ENCODE measurements around the gene DUSP14. TPM values are rescaled to one million over a fixed set of nuclear protein-coding genes. Genes with fewer than 3 reads are reported as not detected.

DUSP14 gene
- total RNA-seq, 1 experiment from 2014 or later: 56.2 TPM

GRCh38 chr17:37463039-37463438 is 26.7 kb upstream of the DUSP14 start:
- POLR2A ChIA-PET (ENCODE audit: unreplicated experiment): no interaction called here
- H3K27ac ChIP-seq (ENCODE audit: low read length): no peak overlapping the region
- intact Hi-C loops (cut with micrococcal nuclease): no loop called here
- no peak overlapping the region for H3K4me2 ChIP-seq (ENCODE audit: low read length)
- ATAC-seq (no peak), DNase-seq (no peak)
- no peak for TF ChIP-seq CTCF (conservative IDR thresholded peaks at IDR 0.05; ENCODE audit: low read depth, low read length)
- no peak for TF ChIP-seq EZH2 (IDR thresholded peaks at IDR 0.05; ENCODE audit: low read length, unreplicated experiment)
- no peak for TF ChIP-seq EZH2phosphoT487 (IDR thresholded peaks at IDR 0.05; ENCODE audit: borderline replicate concordance, low read length)
- no TSS peak for BruUV-seq (replicated peaks)
- no peaks in the 10 kb centered on the region for H3F3A ChIP-seq (ENCODE audit: low read length, unreplicated experiment)
- CTCF ChIA-PET: no interaction called here
- H3K27me3 ChIP-seq (ENCODE audit: low read length): no peaks in the 10 kb centered on the region
- H3K9ac ChIP-seq (ENCODE audit: low read length): no peak overlapping the region
- no peak overlapping the region for H2AFZ ChIP-seq (ENCODE audit: low read length)
- no peaks in the 10 kb centered on the region for H3K9me3 ChIP-seq (ENCODE audit: low read length)
- H3K9me2 ChIP-seq (replicated peaks; ENCODE audit: low read length): no peaks in the 10 kb centered on the region
- H3K79me2 ChIP-seq (ENCODE audit: low read length): no peaks in the 10 kb centered on the region
- peaks cover 31% of the 10 kb centered on the region for H3K4me1 ChIP-seq (ENCODE audit: insufficient read depth, low read length)
- no peaks in the 10 kb centered on the region; the same call in 1 of the 2 replicates for H3K36me3 ChIP-seq (ENCODE audit: low read depth, low read length)
- H4K20me1 ChIP-seq (ENCODE audit: low read length): no peaks in the 10 kb centered on the region
- no peak overlapping the region for H3K4me3 ChIP-seq (ENCODE audit: low read length)

- ChIA-PET POLR2A (ENCODE audit: unreplicated experiment) (interaction anchor here (0.6 kb wide), 1 partner anchor 12 kb away, joined by 8 read pairs; no protein-coding TSS in a partner anchor), CTCF (no interaction called here)
- H3K9ac ChIP-seq (ENCODE audit: low read length): peak overlapping the region; percentile 26; the same call in 1 of the 2 replicates
- H3K27ac ChIP-seq (ENCODE audit: low read length): peak overlapping the region; percentile 68
- BruUV-seq (replicated peaks): no TSS peak
- no peak overlapping the region for H2AFZ ChIP-seq (ENCODE audit: low read length)
- H3K27me3 ChIP-seq (ENCODE audit: low read length): no peaks in the 10 kb centered on the region
- no peaks in the 10 kb centered on the region for H3F3A ChIP-seq (ENCODE audit: low read length, unreplicated experiment)
- H3K4me3 ChIP-seq (ENCODE audit: low read length): no peak overlapping the region
- no peaks in the 10 kb centered on the region for H3K9me3 ChIP-seq (ENCODE audit: low read length)
- DNase-seq (peak; percentile 57), ATAC-seq (peak; percentile 76)
- H4K20me1 ChIP-seq (ENCODE audit: low read length): no peaks in the 10 kb centered on the region
- no peak for TF ChIP-seq EZH2 (IDR thresholded peaks at IDR 0.05; ENCODE audit: low read length, unreplicated experiment)
- TF ChIP-seq EZH2phosphoT487 (IDR thresholded peaks at IDR 0.05; ENCODE audit: borderline replicate concordance, low read length): no peak
- H3K79me2 ChIP-seq (ENCODE audit: low read length): no peaks in the 10 kb centered on the region
- intact Hi-C loops (cut with micrococcal nuclease): no loop called here
- no peaks in the 10 kb centered on the region; the same call in 1 of the 2 replicates for H3K36me3 ChIP-seq (ENCODE audit: low read depth, low read length)
- H3K4me1 ChIP-seq (ENCODE audit: insufficient read depth, low read length): peaks cover 26% of the 10 kb centered on the region
- H3K9me2 ChIP-seq (replicated peaks; ENCODE audit: low read length): no peaks in the 10 kb centered on the region
- no peak overlapping the region for H3K4me2 ChIP-seq (ENCODE audit: low read length)
Measured at GRCh38 chr17:37465069-37465616, 24.5 kb upstream of the DUSP14 start.

GRCh38 chr17:37466471-37466870 is 23.2 kb upstream of the DUSP14 start:
- Histone ChIP-seq H3K9me2 (replicated peaks; ENCODE audit: low read length) (no peaks in the 10 kb centered on the region), H3K9ac (ENCODE audit: low read length) (no peak overlapping the region), H3K27ac (ENCODE audit: low read length) (peak overlapping the region; percentile 68), H3K4me3 (ENCODE audit: low read length) (no peak overlapping the region), H3K79me2 (ENCODE audit: low read length) (no peaks in the 10 kb centered on the region), H2AFZ (ENCODE audit: low read length) (no peak overlapping the region), H4K20me1 (ENCODE audit: low read length) (no peaks in the 10 kb centered on the region), H3F3A (ENCODE audit: low read length, unreplicated experiment) (no peaks in the 10 kb centered on the region), H3K4me2 (ENCODE audit: low read length) (peak overlapping the region; percentile 29), H3K27me3 (ENCODE audit: low read length) (no peaks in the 10 kb centered on the region), H3K4me1 (ENCODE audit: insufficient read depth, low read length) (peaks cover 20% of the 10 kb centered on the region), H3K36me3 (ENCODE audit: low read depth, low read length) (peaks cover 5% of the 10 kb centered on the region; the same call in 1 of the 2 replicates), H3K9me3 (ENCODE audit: low read length) (no peaks in the 10 kb centered on the region)
- DNase-seq (peak; percentile 73), ATAC-seq (peak; percentile 91)
- no TSS peak for BruUV-seq (replicated peaks)
- ChIA-PET CTCF (no interaction called here), POLR2A (ENCODE audit: unreplicated experiment) (no interaction called here)
- intact Hi-C loops (cut with micrococcal nuclease): loop anchor here (1.0 kb wide), 1 partner anchor 22 kb away; no protein-coding TSS in a partner anchor
- TF ChIP-seq EZH2 (IDR thresholded peaks at IDR 0.05; ENCODE audit: low read length, unreplicated experiment): no peak
- no peak for TF ChIP-seq CTCF (conservative IDR thresholded peaks at IDR 0.05; ENCODE audit: low read depth, low read length)
- no peak for TF ChIP-seq EZH2phosphoT487 (IDR thresholded peaks at IDR 0.05; ENCODE audit: borderline replicate concordance, low read length)

Measured in PC-3 (cell line).